Omental fat pad (tissue), 4 donors: ENCODE data around the gene FAM177A1. TPM values are rescaled to one million over a fixed set of nuclear protein-coding genes. Genes with fewer than 3 reads are reported as not detected.
A peak's percentile ranks its signal among the peaks of the same experiment; 100 is the strongest.
"Not testable (repeated sequence)": the region's sequence is repeated elsewhere in the genome, so short reads cannot be mapped to it uniquely, and the experiment has no call there.

ENCODE experiments used
- ATAC-seq: fragments of 150-250 bp; one replicate; pipeline ENCODE4 v1.9.1; 2016; ENCODE audit warnings: mild to moderate bottlenecking, moderate library complexity; ENCODE audit not compliant: low FRiP score
- DNase-seq: peaks from one replicate; pipeline ENCODE4 v3.0.0-alpha.2; 2019; ENCODE audit warnings: low spot score
- total RNA-seq, 4 donors: library from RNA; depleted of rRNA; stranded (reverse); fragments of >200 nt; gene quantifications; one replicate each; pipeline ENCODE4 v1.1.0, GENCODE V29; 2016
- TF ChIP-seq, protein P1 (sequence below), 3 donors: fragments of 450-650 bp; IDR thresholded peaks; one replicate each; pipeline ENCODE4 v1.5.1; 2016 to 2017; ENCODE audit warnings: antibody characterized with exemption in 3 of 3, mild to moderate bottlenecking in 3 of 3, moderate library complexity in 2 of 3

The FAM177A1 gene
- total RNA-seq, 4 donors from 2014 or later = 35.7 to 123 (median 52.3) TPM

DNA sequence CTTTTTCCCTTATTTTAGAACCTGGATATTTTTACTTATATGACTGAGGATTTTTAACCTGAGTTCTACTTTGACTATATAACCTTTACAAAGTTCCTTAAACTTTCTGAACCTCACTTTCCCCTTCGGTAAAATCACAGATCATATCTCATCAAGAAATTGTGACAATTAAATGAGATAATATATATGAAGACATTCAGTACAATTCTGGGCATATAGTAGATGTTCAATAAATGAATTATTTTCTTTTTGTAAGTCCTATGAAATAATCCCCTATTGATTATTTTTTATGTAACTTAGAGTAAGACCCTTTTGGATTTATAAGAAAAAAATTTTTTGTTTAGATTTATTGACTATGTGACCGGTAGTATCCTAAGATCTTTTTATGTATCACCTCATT, 17.6 kb upstream of the FAM177A1 start:
- no peak for DNase-seq
- no peak for ATAC-seq
- TF ChIP-seq, protein P1, sequence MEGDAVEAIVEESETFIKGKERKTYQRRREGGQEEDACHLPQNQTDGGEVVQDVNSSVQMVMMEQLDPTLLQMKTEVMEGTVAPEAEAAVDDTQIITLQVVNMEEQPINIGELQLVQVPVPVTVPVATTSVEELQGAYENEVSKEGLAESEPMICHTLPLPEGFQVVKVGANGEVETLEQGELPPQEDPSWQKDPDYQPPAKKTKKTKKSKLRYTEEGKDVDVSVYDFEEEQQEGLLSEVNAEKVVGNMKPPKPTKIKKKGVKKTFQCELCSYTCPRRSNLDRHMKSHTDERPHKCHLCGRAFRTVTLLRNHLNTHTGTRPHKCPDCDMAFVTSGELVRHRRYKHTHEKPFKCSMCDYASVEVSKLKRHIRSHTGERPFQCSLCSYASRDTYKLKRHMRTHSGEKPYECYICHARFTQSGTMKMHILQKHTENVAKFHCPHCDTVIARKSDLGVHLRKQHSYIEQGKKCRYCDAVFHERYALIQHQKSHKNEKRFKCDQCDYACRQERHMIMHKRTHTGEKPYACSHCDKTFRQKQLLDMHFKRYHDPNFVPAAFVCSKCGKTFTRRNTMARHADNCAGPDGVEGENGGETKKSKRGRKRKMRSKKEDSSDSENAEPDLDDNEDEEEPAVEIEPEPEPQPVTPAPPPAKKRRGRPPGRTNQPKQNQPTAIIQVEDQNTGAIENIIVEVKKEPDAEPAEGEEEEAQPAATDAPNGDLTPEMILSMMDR (IDR thresholded peaks at IDR 0.05) = no peak

DNA sequence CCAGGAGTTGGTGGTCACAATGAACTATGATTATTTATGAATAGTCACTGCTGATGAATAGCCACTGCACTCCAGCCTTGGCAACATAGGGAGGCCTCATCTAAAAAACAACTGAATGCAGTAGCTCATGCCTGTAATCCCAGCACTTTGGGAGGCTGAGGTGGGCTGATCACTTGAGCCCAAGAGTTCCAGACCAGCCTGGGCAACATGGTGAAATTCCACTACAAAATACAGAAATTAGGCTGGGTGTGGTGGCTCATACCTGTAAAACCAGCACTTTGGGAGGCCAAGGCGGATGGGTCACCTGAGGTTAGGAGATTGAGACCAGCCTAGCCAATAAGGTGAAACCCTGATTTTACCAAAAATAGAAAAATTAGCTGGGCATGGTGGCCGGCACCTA, 13.5 kb upstream of the FAM177A1 start:
- ATAC-seq (no peak), DNase-seq (no peak)
- TF ChIP-seq, protein P1 (IDR thresholded peaks at IDR 0.05) = no peak

DNA sequence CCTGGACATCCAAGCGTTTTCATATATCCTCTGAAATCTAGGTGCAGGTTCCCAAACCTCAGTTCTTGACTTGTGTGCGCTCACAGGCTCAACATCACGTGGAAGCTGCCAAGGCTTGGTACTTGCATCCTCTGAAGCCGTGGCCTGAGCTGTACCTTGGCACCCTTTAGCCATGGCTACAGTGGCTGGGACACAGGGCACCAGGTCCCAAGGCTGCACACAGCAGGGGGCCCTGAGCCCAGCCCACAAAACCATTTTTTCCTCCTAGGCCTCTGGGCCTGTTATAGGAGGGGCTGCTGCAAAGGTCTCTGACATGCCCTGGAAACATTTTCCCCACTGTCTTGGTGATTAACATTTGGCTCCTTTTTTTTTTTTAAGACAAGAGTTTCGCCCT, 11.6 kb upstream of the FAM177A1 start:
- DNase-seq (no peak), ATAC-seq (no peak)
- TF ChIP-seq, protein P1 (IDR thresholded peaks at IDR 0.05) = no peak

DNA sequence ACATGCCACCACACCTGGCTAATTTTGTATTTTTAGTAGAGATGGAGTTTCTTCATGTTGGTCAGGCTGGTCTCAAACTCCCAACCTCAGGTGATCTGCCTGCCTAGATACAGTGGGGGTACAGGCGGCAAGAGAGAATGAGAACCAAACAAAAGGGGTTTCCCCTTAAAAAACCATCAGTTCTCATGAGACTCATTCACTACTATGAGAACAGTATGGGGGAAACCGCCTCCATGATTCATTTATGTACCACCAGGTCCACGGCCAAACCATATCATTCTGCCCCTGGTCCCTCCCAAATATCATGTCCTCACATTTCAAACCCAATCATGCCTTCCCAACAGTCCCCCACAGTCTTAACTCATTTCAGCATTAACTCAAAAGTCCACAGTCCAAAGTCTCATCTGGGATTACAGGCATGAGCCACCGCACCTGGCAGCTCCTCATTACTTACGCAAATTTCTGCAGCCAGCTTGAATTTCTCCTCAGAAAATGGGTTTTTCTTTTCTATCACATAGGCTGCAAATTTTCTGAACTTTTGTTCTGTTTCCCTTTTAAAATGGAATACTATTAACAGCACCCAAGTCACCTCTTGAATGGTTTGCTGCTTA, 11.0 kb upstream of the FAM177A1 start:
- not testable (repeated sequence) for ATAC-seq, DNase-seq

DNA sequence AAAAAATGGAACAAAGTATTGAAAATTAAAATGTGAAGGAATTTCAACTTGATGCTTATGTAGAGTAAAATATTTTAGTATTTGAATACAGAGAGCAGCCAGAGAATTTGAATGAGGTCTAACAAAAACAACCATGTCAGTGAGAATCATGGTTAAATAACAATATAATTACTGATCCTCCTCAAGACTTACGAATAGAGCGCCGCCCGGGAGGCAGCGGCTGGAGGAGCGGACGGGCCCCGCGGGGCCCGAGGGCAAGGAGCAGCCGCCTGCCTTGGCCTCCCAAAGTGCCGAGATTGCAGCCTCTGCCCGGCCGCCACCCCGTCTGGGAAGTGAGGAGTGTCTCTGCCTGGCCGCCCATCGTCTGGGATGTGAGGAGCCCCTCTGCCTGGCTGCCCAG, 7.8 kb upstream of the FAM177A1 start:
- ATAC-seq, DNase-seq: not testable (repeated sequence)

DNA sequence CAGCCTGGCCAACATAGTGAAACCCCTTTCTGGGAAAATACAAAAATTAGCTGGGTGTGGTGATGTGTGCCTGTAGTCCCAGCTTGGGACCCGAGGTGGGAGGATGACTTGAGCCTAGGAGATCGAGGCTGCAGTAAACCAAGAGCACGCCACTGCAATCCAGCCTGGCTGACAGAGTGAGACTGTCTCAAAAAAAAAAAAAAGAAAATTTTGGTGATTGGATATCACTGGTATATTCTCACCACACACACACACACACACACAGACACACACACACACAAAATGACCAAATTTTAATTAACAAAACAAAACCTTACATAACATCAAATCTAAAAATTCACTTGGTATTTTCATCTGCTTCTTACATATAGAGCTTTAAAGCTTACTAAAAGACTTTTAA, 3.4 kb upstream of the FAM177A1 start:
- ATAC-seq = no peak

DNA sequence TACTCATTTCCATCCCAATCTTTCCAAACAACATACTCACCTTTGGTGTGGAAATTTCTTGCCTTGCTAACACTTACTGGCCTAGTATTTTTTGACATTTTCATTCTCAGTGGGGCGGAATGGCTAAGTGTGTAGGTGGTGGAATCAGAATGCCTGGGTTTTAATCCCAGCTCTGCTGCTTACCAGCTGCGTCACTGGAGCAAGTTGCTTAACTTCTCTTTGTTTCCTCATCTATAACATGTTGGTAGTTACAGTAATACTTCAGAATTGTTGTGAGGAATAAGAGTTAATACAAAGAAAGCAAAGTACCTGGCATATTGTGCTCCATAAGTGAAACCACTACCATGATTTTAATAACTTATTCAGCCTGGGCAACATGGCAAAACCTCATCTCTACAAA, 3.0 kb upstream of the FAM177A1 start:
- TF ChIP-seq, protein P1 (IDR thresholded peaks at IDR 0.05) = no peak
- ATAC-seq (no peak), DNase-seq (no peak)

More for the DNA sequence above, 3.4 kb upstream of the FAM177A1 start:
- TF ChIP-seq, protein P1 (IDR thresholded peaks at IDR 0.05) = no peak
- DNase-seq = no peak

DNA sequence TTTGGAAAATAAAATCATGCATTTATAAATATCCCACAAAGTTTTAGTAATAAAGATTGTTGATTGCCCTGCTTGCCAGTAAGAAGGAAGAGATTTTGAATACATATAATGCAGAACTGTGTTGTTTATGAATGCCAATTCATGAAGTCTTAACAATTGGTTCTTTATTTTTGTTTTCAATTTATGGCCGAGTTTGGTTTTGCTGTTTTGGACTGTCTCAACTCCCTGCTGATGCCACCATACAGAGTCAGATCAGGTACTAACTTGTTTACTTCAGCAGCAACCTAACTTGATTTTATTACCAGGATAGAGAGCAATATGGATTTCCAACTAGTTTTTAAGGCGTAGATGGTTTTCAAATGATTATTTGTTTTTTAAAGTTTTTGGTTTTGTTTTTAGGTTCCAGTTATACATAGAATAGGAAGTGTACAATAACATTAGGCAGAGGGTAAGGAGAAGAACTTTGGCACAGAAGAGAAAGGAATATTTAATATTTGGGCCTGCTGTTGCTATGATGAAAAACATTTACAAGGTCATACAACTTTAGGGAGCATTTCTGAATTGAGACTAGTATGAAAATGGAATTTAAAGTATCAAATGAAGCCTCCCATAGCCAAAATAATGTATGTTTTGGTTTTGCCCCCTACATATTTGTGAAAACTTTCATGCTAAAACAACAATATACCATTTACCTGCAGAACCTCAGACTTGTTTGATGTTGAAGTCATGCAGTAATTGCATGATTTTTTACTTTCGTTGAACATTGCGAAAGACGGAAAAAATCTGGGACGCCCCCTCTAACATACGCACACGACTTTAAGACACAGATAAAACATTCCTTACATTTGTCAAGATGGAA, 904 bp upstream of the FAM177A1 start:
- ATAC-seq = peak; percentile 36
- TF ChIP-seq, protein P1 (IDR thresholded peaks at IDR 0.05) = no peak
- no peak for DNase-seq
